SKM-1 treated with dmso at 0.1 percent for 144 hours (cell line): ENCODE measurements around the gene DDX39A.
"Not testable (repeated sequence)": the region's sequence is repeated elsewhere in the genome, so short reads cannot be mapped to it uniquely, and the experiment has no call there.

Experiments
- DNase-seq: peaks from one replicate; lab custom pipeline; 2025; ENCODE audit not compliant: unreplicated experiment; lab: John Stamatoyannopoulos, UW

The DDX39A gene

GRCh38 chr19:14391156-14391821 is 27.9 kb downstream of the DDX39A start:
- no peak for DNase-seq

DNA sequence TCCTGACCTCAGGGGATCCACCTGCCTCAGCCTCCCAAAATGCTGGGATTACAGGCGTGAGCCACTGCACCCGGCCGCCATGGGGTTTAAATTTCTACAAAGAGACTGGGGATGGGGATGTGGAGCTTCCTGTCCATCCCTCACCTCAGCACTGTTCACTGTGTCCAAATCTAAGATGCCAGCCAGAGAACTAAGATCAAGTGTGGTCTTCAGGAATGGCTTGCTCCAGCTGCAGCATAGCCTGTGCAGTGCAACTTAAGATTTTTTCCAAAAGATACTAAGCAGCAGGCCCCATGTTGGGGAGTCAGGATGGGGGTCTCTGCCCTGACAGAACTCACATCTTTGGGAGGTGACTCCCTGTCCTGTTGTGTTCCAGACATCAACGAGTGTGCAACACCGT is 28.6 kb downstream of the DDX39A start:
- DNase-seq: no peak

DNA sequence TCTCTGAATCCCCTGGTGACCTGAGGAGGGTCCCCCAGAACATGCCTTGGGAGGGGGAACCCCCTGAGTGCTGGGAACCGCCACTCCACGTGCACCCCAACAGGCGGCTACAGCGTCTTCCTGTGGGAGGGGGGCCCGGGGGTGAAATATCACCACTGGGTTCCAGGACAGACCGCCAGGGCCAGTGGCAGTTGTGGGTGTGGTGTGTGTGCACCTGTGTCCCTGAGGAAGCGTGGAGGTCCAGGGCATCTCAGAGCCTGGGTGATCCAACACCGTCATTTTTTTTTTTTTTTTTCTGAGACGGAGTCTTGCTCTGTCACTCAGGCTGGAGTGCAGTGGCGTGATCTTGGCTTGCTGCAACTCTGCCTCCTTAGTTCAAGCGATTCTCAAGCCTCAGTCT is 33.6 kb downstream of the DDX39A start:
- no peak for DNase-seq

- peak; percentile 93 for DNase-seq
Measured at GRCh38 chr19:14383661-14384555, 35.2 kb downstream of the DDX39A start.

GRCh38 chr19:14381689-14382474 is 37.3 kb downstream of the DDX39A start:
- DNase-seq: peak; percentile 89

DNA sequence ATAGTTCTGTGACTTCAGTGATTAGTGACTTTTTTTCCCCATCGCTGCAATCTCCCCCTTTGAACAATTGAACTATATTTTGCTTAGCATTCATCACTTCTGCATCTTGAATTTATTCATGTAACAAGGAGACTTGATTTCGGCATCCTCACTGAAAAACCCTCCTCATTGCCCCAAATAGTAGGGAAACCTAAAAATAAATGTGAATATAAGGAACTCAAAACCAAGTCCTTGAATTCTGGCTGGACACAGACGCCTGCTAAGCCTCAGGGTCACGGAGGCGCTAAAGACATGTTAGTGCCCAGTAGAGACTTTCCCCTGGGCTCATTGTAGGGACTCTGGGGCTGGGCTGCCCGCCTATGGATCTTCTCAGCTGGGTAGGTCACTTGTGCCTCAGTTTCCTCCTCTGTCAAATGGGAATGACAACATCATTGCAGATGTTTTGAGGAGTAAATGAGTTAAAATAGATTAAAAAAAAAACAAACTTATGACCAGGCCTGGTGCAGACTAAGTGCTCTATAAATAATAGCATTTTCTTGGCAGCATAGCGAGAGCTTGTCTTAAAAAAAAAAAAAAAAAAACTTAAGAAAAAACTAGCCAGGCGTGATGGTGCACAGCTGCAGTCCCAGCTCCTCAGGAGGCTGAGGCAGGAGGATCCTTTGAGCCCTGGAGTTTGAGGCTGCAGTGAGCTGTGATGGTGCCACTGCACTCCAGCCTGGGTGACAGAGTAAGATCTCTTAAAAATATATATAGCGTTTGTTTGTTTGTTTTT is 39.7 kb downstream of the DDX39A start:
- no peak for DNase-seq

GRCh38 chr19:14378890-14379289 is 40.3 kb downstream of the DDX39A start:
- DNase-seq: no peak

GRCh38 chr19:14377883-14378328 is 41.2 kb downstream of the DDX39A start:
- DNase-seq: no peak

- DNase-seq: no peak
Measured at GRCh38 chr19:14375582-14376291, 43.4 kb downstream of the DDX39A start.

GRCh38 chr19:14375055-14375581 is 44.0 kb downstream of the DDX39A start:
- peak; percentile 94 for DNase-seq

DNA sequence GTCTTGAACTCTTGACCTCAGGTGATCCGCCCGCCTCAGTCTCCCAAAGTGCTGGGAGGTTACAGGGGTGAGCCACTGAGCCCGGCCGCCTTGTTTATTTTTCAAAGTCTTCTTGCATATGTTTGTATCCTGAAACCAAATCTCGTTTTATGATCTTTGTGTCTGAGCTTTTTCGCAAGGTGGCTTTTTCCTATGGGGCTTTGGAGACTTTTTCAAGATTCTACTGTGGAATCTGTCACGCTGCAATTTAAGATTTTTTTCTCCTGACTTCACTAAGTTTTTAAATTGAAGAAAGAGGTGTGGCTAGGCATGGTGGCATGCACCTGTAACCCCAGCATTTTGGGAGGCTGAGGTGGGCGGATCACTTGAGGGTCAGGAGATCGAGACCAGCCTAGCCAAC is 44.8 kb downstream of the DDX39A start:
- DNase-seq: not testable (repeated sequence)

- not testable (repeated sequence) for DNase-seq
Measured at GRCh38 chr19:14372384-14373077, 46.6 kb downstream of the DDX39A start.

DNA sequence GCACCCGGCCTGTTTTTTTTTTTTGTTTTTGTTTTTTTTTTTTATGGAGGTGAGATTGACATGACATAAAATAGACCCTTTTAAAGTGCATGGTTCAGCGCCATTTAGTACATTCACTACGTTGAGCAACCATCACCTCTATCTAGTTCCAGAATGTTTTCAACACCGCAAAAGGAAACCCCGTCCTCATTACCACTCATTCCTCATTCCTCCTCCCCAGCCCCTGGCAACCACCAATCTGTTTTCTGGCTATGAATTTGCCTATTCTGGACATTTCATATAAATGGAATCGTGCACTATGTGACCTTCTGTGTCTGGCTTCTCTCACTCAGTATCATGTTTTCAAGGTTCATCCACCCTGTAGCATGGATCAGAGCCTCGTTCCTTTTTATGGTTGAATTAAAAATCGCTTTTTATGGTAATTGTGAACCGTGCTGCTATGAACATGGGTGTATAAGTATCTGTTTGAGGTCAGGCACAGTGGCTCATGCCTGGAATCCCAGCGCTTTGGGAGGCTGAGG is 47.8 kb downstream of the DDX39A start:
- DNase-seq: peak; percentile 48

DNA sequence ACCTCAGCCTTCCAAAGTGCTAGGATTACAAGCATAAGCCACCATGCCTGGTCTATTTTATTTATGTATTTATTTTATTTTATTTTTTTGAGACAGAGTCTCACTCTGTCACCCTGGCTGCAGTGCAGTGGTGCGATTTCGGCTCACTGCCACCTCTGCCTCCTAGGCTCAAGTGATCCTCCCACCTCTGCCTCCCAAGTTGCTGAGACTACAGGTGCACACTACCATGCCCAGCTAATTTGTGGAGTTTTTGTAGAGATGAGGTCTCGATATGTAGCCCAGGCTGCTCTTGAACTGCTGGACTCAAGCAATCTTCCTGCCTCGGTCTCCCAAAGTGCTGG is 48.2 kb downstream of the DDX39A start:
- DNase-seq: no peak

DNA sequence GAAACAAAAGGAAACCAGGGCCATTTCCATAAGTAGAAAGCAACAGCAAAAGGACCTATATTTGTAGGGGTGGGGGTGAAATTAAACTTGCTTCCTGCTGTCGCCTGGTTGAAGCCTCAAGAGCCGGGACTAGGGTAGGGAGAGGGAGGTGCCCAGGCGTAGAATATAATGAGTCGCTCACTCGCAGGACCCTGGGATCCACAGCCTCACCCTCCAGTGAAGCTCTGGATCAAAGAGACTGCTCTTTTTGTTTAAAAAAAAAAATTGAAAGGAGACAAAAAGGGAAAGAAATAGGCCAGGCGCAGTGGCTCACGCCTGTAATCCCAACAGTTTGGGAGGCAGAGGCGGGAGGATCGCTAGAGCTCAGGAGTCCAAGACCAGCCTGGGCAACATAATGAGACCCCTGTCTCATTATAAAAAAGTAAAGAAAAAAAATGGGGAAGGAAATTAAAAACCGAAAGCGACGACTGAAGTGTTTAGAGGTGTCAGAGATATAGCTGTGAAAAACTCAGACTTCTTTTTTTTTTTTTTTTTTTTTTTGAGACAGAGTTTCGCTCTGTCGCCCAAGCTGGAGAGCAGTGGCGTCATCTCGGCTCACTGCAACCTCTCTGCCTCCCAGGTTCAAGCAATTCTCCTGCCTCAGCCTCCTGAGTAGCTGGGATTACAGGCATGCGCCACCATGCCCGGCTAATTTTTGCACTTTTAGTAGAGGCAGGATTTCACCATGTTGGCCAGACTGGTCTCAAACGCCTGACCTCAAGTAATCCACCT is 48.8 kb downstream of the DDX39A start:
- no peak for DNase-seq

DNA sequence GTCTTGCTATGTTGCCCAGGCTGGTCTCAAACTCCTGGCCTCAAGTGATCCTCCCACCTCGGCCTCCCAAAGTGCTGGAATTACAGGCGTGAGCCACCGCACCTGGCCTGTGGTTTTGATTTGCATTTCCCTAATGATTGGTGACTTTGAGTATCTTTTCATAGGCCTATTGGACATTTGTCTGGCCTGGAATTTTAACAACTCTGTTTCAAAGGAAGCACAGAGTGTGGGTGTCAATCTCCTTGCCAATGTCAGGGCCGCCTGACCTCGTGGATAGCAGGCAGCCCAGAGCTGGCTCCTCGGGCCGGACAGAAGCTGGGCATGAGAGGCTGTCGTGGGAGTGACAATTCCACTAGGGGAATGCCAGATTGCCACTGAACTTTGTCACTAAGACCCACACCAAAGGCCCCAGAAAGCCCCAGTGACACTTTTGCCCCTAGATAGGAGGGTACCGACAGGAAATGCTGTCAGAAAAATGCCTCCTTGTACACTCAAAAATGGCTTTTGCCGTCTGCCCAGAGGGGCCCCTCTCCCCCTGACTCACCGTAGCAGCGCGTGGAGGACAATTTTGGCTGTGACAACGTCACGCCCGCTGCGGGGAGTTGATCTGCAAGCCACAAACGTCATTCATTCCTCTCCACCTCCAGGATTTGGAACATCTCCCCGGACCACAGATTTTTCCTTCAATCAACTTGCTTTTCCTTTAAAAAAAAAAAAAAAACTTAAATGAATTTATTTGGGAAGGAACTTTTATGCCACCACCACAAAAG is 49.6 kb downstream of the DDX39A start:
- DNase-seq: no peak

- peak; percentile 43 for DNase-seq
Measured at GRCh38 chr19:14368011-14368513, 51.1 kb downstream of the DDX39A start.
